GM21723 (cell line): ENCODE data around the gene KRT6C.
"Not testable (repeated sequence)": the region's sequence is repeated elsewhere in the genome, so short reads cannot be mapped to it uniquely, and the experiment has no call there.

Experiments
- ATAC-seq: cut with Tn5 transposase; IDR thresholded peaks from one replicate; pipeline ENCODE4 v1.9.1; 2021; ENCODE audit warnings: mild to moderate bottlenecking, moderate library complexity; ENCODE audit not compliant: unreplicated experiment

Gene KRT6C

DNA sequence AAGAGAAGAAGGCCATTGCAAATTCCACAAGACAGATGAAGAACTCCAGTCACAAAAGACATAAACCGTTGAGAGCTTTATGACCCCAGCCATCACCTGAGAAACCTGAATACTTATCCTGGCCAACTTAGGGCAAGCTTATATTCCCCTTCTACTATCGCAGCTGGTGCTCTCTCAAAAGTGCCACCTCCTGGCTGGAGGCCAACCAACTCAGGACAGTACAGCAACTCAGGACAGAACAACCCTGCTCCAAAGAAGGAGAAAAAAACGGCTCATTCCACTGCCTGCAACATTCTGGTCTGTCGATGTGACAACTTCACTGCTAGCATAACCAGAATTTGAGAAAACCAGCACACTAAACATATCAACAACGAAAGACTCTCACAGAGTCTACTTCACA, 11.9 kb downstream of the KRT6C start:
- no peak for ATAC-seq

DNA sequence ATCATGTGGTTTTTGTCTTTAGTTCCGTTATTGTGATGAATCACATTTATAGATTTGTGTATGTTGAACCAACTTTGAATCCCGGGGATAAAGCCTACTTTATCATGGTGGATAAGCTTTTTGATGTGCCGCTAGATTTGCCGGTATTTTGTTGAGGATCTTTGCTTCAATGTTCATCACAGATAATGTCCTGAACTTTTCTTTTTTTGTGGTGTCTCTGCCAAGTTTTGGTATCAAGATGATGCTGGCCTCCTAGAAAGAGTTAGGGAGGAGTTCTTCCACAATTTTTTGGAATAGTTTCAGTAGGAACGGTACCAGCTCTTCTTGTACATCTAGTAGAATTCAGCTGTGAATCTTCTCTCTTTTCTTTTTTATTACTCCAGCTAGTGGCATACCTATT, 14.7 kb downstream of the KRT6C start:
- ATAC-seq, result no peak

DNA sequence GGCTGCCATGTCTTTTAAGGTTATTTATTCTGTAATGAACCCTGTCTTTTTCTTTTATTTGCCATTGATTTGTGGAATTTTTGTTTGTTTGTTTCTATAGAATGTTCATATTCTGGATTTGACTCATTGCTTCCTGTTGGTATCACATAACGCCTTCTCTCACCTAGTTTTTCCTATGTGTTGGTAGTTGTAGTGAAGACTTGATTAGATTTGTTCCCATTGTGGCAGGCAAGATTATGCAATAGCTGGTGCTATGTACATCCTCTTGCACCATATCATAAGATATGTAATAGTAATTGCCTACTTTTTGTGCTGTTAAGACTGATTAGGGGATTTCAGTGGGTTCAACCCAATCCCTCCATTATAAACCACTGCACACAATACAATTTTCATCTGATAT, 17.8 kb downstream of the KRT6C start:
- no peak for ATAC-seq

DNA sequence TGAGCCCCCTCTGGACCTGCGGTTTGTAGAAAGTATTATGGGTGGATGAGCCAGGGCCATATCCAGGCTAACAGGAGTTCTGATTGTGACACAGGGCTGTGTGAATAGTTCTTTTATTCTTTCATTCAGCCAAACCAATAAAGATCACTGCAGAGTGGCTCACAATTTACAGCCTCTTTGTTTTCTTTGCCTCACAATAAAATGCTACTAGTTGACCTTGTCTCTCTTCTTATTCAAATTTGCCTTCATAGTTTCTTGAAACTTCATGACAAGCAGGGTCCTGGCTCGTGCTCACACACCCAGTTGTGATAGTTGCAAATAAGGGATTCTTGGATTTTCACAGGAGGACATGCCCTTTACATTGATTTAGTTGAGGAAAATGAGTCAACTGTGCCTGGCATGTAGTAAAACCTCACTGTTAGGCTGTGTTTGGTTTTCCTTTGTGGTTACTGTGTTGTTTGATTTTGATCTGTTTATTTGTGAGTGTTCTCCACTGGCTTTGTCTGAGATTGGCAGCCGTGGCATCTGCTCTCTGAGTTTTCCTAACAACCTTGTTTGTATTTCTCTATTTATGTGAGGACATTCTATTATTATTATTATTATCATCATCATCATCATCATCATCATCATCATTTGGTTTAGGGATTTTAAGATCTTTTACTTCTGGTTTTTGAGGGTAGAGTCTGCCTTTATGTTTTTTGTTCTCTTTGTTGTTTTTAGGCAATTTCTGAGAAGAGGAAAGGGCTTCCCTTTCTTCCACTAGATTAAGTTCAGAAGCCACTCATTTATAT, 19.0 kb downstream of the KRT6C start:
- no peak for ATAC-seq

DNA sequence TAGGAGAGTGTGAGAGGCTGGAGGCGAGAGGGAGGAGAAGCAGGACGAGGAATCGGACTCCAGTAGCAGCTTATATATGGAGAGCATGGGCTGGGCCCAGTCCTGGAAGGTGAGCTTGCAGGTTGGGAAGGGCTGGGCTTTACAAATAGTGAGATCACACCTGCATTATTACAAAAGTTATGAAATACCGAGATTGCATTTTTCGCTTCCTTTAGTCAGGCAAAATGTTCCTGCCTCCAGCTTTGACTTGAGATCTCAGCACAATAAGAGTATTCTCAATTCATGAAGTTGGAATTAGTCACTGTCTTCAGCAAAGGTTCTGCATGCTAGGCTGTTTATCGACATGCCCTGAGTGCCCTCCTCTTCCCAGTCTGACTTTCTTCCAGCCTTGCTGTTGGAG, 21.5 kb downstream of the KRT6C start, which contains the start of gene KRT6B:
Gene KRT6B (minus strand): TSS at position 46 of the 400 bp plus-strand sequence. CDS start 68 bp downstream, outside the sequence.
- no peak for ATAC-seq

DNA sequence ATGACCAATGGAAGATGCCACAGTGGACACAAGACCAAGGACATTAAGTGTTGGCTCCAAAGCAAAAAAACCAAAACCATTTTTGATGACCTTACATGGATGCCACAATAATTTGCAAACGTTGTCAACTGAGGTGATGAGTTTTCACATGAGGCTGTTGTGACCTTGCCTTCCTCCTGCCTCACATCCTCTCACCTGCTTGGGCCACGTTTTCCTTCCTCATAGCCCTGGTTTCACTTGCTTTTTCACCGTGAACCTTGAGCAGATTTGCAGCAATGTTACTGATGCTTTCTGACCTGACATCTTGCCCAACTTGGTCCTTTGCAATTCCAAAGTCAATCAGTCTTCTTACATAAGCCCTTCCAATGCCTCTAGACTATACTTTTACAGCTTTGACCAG, 25.4 kb downstream of the KRT6C start:
- no peak for ATAC-seq

DNA sequence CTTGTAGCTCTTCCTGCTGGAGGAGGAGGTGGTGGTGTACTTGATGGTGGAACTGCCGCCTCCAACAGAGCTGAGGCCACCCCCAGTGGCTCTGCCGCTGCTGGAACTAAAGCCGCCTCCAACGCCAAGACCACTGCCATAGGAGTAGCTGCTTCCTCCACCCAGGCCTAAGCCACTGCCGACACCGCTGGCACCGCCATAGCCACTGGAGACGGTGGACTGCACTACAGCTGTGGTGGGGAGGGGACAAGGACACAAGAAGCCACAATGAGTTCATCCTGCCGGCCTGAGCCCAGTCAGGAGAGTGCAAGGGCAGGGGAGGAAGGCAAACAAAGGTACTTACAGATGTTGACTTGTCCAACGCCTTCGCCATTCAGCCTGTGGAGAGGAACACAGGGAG, 26.4 kb downstream of the KRT6C start:
- ATAC-seq, result not testable (repeated sequence)

DNA sequence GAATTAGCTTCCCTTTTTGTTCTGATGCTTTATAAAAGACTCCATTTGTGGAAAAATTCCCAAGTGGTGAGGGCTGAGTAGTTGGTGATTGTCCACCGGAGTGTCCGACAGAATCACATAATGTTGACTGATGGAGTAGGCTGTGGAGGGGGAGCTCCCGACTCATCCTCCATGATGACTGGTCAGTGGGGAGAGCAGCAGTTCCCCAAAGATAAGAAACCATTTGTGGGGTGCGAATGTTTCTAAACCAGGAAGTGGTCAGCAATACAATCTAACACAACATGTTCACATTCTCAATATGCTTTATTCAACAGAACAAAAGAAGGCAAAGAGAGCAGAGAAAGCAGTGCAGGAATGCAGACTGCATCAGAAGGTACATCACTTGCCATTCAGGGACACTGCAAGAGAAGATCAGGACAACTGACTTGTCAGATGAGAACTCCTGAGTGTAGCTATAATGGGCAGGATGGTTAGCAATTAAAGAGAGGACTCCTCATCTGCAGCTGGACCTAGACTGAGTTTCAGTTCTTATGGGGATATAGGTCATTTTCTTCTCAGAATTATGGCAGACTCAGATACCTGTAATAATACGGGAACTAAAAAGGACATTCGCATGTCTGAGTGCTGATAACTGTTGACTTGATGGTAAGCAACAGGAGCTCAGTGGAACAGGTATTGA, 27.1 kb downstream of the KRT6C start:
- ATAC-seq, result no peak

DNA sequence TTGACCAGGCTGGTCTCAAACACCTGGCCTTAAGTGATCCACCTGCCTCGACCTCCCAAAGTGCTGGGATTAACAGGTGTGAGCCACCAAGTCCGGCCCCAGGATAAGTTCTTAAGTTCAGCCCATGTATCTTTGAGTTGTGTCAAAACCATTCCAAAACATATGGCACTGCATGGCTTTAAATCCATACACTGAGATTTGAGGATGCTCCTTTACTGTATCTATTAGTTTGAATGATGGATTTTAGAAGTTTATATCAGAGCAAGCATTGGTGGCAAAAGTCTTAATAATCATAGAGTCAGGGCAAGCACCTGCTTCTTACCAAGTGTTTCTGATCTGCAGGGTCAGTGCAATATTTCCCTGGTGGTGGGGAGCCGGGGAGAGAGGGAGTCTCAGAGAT, 27.7 kb downstream of the KRT6C start:
- ATAC-seq, result no peak

DNA sequence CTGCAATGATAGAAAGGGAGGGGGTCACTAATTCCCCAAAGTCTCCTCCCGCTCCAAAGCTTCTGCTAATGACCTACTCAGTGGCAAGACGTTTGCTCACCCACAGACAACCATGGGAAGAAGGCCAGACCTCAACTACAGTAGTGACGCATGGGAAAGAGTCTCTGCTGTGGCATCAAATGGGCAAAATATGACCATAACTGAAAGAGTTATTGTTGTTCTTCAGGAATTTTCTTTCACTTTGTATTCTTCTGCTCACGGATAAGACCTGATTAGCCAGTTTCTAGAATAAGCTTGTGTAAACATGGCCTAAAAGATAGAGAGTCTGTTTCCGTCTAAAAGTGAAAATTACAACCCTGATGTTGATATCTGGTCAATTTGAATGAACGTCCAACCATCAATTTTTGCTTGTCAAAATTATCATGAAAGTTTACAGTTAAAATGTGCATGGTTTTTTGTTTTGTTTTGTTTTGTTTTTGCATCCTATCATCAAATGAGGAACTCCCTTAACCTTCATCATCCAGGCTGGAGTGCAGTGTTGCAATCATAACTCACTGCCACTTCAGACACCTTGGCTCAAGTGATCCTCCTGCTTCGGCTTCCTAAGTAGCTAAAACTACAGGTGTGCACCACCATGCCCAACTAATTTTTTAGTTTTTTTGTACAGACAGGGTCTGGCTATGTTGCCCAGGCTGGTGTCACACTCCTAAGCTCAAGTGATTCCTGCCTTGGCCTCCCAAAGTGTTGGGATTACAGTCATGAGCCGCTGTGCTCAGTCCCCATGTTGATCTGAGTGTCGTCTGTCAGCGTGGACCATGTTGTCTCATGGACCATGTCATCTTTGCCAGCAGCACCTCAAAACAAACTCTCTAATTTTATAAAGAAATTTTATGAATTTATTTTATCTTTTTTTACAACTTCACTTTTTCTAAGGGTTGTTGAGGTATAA, 28.7 kb downstream of the KRT6C start:
- ATAC-seq, result no peak

DNA sequence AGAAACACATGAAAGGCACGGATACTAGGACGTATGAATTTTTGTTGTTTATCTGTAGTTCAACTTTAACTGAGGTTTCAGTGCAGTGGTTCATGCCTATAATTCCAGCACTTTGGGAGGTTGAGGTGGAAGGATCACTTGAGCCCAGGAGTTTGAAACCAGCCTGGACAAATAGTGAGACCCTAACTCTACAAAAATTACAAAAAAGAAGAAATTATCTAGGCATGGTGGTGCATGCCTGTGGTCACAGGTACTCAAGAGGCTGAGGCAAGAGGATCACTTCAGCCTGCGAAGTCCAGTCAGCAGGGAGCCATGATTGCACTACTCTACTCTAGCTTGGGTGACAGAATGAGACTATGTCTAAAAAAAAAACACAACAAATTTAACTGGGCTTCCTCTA, 29.6 kb downstream of the KRT6C start:
- no peak for ATAC-seq

DNA sequence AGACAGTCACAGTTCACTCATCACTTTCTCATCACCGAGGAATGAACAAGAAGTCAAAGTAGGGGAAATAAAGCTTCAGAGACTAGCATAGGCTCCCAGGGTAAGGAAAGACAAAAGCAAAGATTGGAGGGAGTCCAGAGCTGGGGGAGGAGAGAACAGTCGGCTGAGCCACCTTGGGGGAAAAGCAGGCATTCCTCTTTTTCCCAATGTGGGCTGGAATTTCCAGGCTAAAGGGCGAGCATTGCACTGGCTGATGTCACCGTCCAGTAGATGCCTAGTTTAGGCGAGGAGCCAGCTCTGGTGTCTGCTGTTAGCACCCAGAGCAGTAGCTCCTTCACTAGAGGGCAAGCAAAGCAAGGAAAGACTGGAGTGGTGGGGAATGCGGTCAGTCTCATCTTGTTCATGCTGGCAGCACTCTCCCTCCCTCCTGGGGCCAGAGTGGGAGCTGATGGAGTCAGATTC, 31.0 kb downstream of the KRT6C start:
- no peak for ATAC-seq

DNA sequence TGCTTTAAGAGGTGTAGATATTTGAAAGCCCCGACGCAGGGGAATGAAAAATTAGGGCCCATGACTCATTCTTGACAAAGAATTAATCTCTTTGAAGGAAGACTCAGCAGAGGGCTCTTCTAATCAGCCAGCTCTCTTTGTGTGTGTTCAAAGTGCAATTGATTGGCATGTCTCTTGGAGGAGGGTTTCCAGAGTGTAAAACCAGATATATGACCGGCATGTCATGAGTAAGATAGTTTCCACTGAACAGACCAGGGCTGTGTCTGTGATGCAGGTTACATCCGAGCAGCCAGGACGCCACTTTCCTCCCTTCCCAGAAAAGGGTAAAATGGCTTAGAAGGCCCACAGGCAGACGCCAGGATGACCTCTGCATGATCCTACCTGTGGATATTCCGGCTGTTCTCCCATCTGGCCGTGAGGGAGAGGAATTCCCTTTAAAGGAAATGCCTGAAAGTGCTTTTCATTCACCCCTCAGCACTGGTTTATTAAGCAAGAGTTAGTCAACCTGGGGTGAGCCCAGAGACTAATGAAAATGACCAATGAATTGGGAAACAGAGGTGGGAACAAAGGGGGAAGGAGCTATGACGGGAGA, 32.2 kb downstream of the KRT6C start:
- ATAC-seq, result no peak

DNA sequence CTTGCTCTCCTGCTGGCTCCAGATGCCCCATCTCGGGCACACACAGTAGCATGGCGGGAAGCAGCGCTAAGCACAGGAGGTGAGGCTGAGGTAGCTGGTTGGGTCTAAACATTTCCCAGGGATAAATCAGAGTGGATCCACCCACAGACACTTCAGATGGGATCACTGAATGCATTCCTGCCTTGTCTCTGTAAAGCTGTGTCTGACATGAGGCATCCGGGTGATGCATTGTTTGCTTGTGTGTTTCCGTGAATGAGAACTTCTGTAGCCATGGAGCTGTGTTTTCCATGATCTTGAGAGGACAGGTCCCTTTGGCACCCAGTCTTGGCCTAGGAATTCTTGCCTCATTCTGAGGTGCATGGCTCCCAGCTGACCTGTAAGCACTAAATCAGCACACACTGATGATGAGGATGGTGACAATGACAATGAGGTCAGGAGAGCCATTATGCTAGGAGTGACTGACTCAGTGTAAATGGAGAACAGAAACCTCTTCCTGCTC, 32.7 kb downstream of the KRT6C start:
- ATAC-seq, result no peak

DNA sequence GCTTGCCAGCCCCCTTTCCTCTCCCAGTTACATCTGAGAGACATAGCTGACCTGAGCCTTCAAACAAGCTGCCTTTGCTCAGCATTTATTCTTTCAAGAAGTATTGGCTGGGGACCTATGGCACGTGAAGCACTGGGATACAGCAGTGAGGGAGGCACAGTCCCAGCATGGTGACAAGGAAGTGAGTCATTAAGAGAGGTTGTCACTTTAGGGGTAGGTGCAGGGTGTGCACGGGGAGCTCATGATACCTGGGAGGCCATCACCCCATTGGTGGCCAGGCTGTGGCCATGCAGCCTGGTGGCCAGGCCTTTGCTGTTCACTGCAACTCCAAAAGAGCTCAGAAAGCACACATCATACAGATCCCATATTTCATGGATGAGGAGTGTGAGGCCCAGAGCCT, 33.8 kb downstream of the KRT6C start:
- no peak for ATAC-seq

DNA sequence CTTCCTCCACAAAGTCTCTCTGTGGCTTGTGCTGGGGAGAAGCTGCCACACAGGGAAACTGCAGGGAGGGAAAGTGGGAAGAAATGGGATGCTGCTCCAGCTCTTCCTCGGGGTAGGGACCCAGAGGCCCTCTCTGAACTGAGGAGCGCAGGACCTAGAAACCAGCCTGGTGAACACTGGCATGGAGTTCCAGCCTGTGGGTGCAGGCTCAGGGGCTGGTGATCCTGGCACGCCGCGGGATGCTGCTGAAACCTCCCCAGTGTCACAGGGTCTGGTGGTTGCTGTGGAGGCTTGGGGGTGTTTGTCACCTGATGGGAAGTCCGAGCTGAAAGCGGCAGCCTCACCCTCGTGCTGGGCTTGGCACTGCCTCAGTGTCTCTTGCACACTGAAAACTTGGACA, 34.2 kb downstream of the KRT6C start:
- ATAC-seq, result no peak

DNA sequence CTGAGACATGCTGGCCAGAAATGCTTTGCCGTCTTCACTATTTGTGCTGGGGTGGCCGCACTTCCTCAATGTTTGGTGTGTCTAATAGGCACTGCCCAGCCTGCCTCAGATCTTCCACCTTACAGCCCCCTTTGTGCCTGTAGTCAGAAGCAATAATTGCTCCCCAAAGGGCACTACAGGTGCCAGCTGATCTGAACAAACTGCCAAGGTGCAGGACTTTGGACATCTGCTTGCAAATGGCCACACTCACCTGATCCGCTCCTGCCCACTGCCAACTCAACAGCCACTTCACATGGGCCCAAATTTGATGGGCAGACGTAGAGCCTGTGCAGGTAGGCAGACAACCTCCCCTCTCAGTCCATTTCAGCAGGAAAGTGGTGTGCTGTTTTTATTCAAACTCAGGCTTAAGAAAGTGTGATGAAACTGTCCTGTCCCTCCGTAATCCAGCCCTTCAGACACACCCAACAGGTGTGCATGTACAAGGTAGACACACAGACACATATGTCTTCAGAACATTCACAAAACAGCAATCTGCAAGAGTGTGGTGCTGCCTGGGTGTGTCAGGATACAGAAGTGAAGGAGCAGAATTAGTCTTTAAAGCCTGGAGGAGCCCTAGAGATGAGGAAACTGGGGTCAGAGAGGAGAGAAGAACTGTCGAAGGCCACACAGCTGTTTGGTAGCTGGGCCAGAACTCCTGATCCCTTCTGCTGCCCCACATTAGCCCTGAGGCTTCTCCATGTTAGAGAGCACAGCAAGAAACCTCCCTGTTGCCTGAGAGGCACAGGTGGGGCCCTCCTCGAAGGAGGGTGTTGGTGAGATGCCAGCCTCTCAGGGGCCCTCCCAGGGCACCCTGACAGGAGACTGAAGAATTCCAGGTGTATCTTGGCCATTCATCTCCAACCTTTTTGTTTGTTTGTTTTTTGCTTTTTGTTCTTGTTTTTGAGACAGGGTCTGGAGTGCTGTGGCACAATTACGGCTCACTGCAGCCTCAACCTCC, 35.0 kb downstream of the KRT6C start:
- no peak for ATAC-seq

DNA sequence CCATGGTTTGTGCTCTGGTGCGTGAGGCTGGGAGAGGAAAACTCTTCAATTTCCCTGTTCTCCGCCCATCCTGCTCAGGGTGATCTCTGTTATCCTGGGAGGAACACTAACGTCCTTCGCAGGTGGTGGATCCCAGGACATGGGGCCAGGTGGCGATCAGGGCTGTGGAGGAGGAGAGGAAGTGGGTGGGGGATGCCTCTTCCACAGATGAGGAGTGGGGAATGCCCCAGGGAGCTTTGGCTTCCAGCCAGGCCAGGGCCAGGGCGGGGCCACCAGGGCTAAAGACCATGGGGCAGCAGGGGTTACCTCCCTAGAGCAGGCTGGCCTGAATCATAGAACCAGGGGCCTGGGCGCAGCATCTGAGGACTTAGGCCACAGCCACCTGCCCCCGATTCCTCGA, 36.1 kb downstream of the KRT6C start:
- ATAC-seq, result no peak

DNA sequence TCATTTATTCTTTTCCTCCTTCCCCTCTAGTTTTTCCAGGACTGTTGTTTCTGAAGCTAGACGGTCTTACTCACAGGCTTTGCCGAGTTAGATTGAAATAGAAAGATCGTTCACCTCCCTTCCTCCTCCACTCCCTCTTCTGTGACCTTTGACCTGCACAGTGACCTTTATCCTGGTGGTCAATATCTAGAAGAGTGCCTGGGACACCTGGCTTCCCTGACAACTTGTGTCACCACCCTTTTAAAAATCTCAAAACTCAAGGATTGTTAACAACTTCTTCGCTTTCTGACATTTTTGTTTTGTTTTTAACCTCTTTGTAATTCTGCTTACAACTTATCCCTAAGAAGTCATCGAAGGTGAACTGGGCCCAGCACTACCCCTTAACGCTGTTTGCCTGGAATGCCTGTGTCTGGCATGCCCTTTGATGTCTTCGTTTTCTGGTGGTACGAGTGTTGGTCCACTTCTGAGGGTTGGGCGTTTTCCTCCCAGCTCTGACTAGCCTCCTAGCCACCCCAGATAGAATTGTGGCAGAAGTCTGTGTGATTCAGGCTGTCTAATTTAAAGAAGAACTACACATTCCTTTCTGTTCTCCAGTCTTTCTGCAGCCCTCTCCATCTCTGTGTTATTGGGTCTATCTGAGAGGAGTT, 36.7 kb downstream of the KRT6C start:
- no peak for ATAC-seq
